ENCODE results near the gene ADGRD1. TPM values are rescaled to one million over a fixed set of nuclear protein-coding genes. Genes with fewer than 3 reads are reported as not detected.

ADGRD1 gene
- total RNA-seq, 2 experiments from 2014 or later = 0.05 TPM; not detected in 1

DNA sequence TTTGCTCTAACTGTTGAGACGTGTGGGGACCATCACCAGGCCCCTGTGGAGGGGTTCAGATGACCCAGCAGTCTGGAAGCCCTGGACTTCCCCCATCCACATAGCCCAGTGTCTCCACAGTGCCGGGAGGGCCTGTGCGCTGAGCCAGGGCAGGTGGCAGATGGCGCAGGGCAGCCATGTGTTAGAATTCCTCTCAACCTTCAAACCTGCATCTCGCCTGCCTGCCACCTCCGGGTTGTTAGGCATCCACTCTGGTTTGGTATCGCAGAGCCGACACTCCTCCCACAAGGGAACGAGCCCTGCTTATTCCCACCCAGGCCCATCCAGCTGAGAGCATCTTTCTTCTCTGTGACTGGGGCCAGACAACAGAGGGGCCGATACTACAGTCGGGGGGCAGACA lies 84.5 kb downstream of the ADGRD1 start:
- H3K36me3 Mint-ChIP-seq (ENCODE audit: low read depth) = no peaks in the 10 kb centered on the region
- POLR2A ChIA-PET = no interaction called here
- no peak overlapping the region for H3K27ac Mint-ChIP-seq
- H3K4me3 Mint-ChIP-seq = no peak overlapping the region
- no peaks in the 10 kb centered on the region for H3K27me3 Mint-ChIP-seq
- CTCF ChIA-PET = no interaction called here
- no peaks in the 10 kb centered on the region for H3K4me1 Mint-ChIP-seq
- peaks cover 10% of the 10 kb centered on the region for H3K9me3 Mint-ChIP-seq
- no peak for DNase-seq

DNA sequence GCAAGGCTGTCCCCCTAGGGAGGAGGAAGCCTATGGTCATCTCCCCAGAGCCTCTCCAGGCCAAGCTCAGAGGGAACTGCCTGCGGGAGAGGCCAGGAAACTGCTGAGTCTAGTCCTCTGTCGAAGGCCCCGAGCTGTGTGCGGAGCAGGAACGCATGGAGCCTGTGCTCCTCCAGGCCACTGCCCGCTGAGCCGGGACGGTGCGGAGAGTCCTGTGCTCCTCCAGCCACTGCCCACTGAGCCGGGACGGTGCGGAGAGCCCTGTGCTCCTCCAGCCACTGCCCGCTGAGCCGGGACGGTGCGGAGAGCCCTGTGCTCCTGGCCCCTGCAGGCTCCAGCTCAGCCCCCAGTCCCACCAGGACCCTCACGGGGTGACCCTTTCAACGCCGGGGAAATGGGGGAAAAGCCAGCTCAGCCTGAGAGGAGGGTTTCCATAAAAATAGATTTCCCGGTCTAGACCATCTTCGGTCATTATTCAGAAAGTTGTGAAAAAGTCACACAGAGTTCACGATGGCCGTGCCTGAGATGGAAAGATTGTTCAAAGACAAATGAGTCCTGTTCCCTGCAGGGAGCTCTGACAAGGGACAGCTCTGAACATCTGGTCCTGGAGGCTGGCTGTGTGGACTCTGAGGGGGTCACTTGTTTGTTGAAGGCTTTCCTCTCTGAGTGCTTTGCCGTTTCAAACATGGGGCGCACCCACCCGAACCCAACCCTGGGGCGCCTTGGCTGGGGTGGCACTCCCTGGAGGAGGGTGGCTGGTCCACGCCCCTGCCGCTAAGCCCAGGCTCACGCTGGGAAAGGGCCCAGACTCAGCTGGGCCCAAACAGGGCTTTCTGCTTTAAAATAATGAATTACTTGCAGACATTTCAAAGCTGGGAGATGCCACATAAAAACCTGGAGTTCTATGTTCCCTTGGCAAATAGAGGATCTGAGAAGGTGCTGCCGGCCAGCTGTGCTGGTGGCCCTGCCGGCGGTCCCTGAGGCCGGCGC lies 85.5 kb downstream of the ADGRD1 start:
- DNase-seq = no peak
- H3K4me1 Mint-ChIP-seq = no peaks in the 10 kb centered on the region
- no peak overlapping the region for H3K4me3 Mint-ChIP-seq
- H3K9me3 Mint-ChIP-seq = peaks cover 10% of the 10 kb centered on the region
- H3K27me3 Mint-ChIP-seq = no peaks in the 10 kb centered on the region
- ChIA-PET CTCF (no interaction called here), POLR2A (no interaction called here)
- no peaks in the 10 kb centered on the region for H3K36me3 Mint-ChIP-seq (ENCODE audit: low read depth)
- H3K27ac Mint-ChIP-seq = no peak overlapping the region

- Mint-ChIP-seq H3K9me3 (peaks cover 10% of the 10 kb centered on the region), H3K27ac (no peak overlapping the region), H3K4me1 (no peaks in the 10 kb centered on the region), H3K27me3 (no peaks in the 10 kb centered on the region), H3K4me3 (no peak overlapping the region), H3K36me3 (ENCODE audit: low read depth) (no peaks in the 10 kb centered on the region)
- no peak for DNase-seq
- CTCF ChIA-PET = no interaction called here
- POLR2A ChIA-PET = no interaction called here
Observed at GRCh38 chr12:131040491-131040890, 86.8 kb downstream of the ADGRD1 start.

DNA sequence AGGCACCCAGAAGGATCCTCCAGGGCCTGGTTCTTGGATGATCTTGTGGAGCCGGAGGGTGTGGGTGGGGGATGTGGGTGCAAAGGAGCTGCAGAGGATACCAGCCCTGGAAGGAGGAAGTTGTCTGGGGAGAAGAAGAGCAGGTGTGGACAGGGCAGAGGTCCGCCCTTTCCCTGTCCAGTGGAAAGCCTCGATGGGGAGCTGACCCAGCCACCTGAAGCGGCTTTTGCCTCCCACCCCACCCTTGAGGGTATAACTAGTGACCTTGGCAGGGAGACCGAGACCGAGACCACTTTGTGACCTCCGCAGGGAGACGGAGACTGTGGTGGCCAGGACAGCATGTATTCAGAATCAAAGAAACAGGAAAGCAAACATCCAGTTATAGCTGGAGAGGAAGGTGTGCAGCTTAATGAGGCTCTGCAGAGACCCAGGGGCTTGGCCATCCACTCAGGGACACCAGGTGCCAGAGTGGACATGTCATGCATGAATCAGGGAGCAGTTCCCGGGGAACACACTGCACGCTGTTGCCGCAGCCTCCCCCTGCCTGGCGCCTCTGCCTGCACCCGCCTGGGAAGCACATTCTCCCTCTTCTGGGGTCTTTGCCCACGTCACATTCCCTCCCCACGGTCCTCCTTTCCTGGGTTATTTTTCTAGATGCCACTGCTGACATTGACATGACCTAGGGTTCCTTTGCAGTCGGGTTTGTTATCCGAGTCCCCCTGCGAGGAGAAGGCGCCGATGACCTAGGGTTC lies 87.7 kb downstream of the ADGRD1 start:
- no peak for DNase-seq
- Mint-ChIP-seq H3K27ac (no peak overlapping the region), H3K36me3 (ENCODE audit: low read depth) (no peaks in the 10 kb centered on the region), H3K9me3 (peaks cover 7% of the 10 kb centered on the region), H3K4me3 (no peak overlapping the region), H3K4me1 (no peaks in the 10 kb centered on the region), H3K27me3 (no peaks in the 10 kb centered on the region)
- POLR2A ChIA-PET = no interaction called here
- CTCF ChIA-PET = no interaction called here

DNA sequence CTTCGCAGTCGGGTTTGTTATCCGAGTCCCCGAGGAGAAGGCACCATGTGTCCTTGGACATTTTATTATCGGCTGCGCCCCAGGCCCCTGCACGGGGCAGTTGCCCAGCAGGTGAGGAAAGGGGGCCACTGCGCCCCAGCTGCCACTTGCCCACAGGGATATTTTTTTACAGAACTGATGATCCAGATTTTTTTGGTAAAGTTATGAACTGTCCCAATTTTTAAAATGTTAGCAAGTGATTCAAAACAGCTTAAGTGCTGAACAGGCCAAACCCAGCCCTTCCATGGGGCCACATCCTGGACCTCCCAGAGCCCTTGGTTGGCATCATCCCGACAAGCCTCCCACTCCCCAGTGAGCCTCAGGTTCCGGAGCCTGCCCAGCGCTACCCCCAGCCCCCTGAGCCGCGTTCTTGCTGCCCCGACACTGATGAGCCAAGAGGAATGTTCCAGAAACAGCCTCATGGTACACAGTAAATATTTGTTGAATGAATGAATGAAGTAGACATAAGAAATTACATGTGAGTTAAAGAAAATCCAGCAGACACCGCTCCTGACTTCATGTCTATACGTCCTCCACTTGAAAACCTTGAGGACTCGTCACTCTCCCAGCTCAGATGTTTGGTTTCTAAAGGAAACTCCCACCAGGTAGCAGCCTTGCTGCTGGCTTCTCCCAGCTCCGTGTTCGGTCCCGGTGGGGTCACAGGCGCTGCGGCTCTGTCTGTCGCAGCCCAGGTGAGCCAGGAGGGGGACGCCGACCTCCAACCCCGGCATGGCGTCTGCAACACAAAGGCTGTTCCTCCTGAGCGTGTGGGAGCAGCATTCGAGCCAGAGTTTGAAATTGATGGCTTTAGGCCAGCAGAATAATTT lies 88.5 kb downstream of the ADGRD1 start:
- DNase-seq = no peak
- CTCF ChIA-PET = no interaction called here
- no peaks in the 10 kb centered on the region for H3K27me3 Mint-ChIP-seq
- no peak overlapping the region for H3K4me3 Mint-ChIP-seq
- H3K27ac Mint-ChIP-seq = no peak overlapping the region
- no peaks in the 10 kb centered on the region for H3K36me3 Mint-ChIP-seq (ENCODE audit: low read depth)
- H3K9me3 Mint-ChIP-seq = peaks cover under 1% of the 10 kb centered on the region
- POLR2A ChIA-PET = no interaction called here
- H3K4me1 Mint-ChIP-seq = no peaks in the 10 kb centered on the region

DNA sequence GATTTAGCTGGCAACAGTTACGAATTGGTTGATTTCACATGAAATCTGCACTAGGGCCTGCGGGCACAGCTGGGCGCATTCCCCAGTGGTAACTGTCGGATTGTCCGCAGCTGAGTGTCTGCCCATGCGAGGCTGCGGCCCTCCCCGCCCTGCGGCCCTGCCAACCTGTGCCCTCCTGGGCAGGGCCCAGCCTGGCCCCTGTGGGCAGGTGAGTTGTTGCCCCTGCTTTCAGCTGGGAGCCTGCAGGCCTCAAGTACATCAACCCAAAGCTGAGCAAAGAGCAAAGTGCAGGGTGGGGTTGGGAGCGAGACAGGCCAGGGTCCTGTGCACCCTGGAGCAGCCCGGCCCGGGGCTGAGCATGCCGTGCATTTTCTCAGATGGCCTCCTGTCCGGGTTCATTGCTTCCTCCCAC lies 89.1 kb downstream of the ADGRD1 start:
- Mint-ChIP-seq H3K27me3 (no peaks in the 10 kb centered on the region), H3K9me3 (no peaks in the 10 kb centered on the region), H3K27ac (no peak overlapping the region), H3K4me3 (no peak overlapping the region), H3K36me3 (ENCODE audit: low read depth) (no peaks in the 10 kb centered on the region), H3K4me1 (no peaks in the 10 kb centered on the region)
- ChIA-PET POLR2A (no interaction called here), CTCF (no interaction called here)
- DNase-seq = no peak

DNA sequence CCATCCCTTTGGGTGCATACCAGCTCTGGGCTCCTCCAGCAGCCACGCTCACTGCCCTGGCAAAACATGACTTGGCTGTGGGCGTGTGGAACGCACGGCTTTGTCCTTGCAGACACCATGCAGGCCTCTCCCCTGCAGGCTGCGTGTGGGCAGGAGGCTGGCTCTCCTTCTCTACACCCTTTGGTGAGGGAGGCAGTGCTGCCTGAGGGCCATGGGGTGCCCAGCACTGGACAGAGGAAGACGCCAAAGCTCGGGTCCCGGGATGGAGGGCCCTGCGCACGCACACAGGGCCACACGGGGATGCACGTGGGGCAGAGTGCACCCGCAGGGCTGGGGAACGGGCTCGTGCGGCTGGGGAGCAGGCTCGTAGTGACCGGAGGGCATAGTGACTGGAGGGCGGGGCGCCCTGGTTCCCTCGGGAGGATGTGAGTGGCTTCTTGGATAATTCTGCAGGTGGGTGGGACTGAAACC lies 89.7 kb downstream of the ADGRD1 start:
- Mint-ChIP-seq H3K9me3 (no peaks in the 10 kb centered on the region), H3K27ac (no peak overlapping the region)
- POLR2A ChIA-PET = no interaction called here

GRCh38 chr12:131044136-131044535 lies 90.4 kb downstream of the ADGRD1 start:
- no peaks in the 10 kb centered on the region for H3K9me3 Mint-ChIP-seq
- no peak overlapping the region for H3K4me3 Mint-ChIP-seq
- CTCF ChIA-PET = no interaction called here
- H3K36me3 Mint-ChIP-seq (ENCODE audit: low read depth) = no peaks in the 10 kb centered on the region
- H3K27me3 Mint-ChIP-seq = no peaks in the 10 kb centered on the region
- POLR2A ChIA-PET = no interaction called here
- H3K27ac Mint-ChIP-seq = no peak overlapping the region
- no peak for DNase-seq
- no peaks in the 10 kb centered on the region for H3K4me1 Mint-ChIP-seq

More for the DNA sequence above, 89.7 kb downstream of the ADGRD1 start:
- DNase-seq = no peak
- no peaks in the 10 kb centered on the region for H3K4me1 Mint-ChIP-seq
- H3K36me3 Mint-ChIP-seq (ENCODE audit: low read depth) = no peaks in the 10 kb centered on the region
- no peak overlapping the region for H3K4me3 Mint-ChIP-seq
- CTCF ChIA-PET = no interaction called here
- H3K27me3 Mint-ChIP-seq = no peaks in the 10 kb centered on the region

DNA sequence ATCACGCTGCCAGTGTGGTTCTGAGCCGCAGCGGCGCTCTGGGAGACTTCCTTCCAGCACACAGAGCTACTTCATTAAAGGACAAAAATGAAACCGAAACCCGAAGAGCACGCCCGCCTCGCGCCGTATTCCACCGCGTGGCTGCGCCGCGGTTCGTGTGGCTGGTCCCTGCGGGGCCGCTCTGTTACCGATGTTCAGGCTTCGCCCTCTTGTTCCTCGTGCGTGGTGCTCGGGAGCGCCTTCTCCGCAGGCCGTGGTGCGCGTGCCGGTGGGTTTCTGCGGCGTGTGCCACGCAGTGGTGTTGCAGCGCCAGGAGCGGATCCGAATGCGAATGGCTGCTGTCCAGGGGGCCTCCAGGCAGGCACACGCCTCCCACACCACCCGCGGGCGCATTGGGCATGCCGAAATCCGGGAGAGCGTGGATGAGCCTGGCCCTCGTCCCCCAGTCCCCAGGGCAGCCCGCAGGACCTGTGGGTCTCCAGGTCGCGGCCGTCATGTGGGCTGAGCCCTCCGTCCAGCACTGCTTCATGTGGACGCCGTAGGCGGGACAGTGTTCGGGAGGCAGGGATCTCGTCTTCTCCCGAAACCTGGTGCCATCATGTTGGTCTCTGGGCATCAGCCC lies 91.2 kb downstream of the ADGRD1 start:
- DNase-seq = no peak
- Mint-ChIP-seq H3K36me3 (ENCODE audit: low read depth) (no peaks in the 10 kb centered on the region), H3K4me1 (no peaks in the 10 kb centered on the region), H3K27me3 (no peaks in the 10 kb centered on the region), H3K4me3 (no peak overlapping the region), H3K27ac (no peak overlapping the region), H3K9me3 (no peaks in the 10 kb centered on the region)
- ChIA-PET POLR2A (no interaction called here), CTCF (no interaction called here)

- H3K27me3 Mint-ChIP-seq = no peaks in the 10 kb centered on the region
- no peaks in the 10 kb centered on the region for H3K4me1 Mint-ChIP-seq
- H3K36me3 Mint-ChIP-seq (ENCODE audit: low read depth) = no peaks in the 10 kb centered on the region
- no peak overlapping the region for H3K27ac Mint-ChIP-seq
- no peak overlapping the region for H3K4me3 Mint-ChIP-seq
- H3K9me3 Mint-ChIP-seq = no peaks in the 10 kb centered on the region
- POLR2A ChIA-PET = no interaction called here
- CTCF ChIA-PET = no interaction called here
- no peak for DNase-seq
Observed at GRCh38 chr12:131045705-131046460, 92.2 kb downstream of the ADGRD1 start.

- H3K9me3 Mint-ChIP-seq = no peaks in the 10 kb centered on the region
- H3K27ac Mint-ChIP-seq = no peak overlapping the region
- DNase-seq = no peak
- H3K4me1 Mint-ChIP-seq = no peaks in the 10 kb centered on the region
- H3K36me3 Mint-ChIP-seq (ENCODE audit: low read depth) = no peaks in the 10 kb centered on the region
- CTCF ChIA-PET = no interaction called here
- H3K4me3 Mint-ChIP-seq = no peak overlapping the region
- POLR2A ChIA-PET = no interaction called here
- H3K27me3 Mint-ChIP-seq = no peaks in the 10 kb centered on the region
Observed at GRCh38 chr12:131046813-131047788, 93.4 kb downstream of the ADGRD1 start.

Measured in activated CD4-positive, alpha-beta T cell treated with anti-CD3 and anti-CD28 coated beads, Interleukin-2, amount 10 ng/mL, durations not matched to agents 7 days and 5 days (primary cell).